GM21529 (cell line): Measurements from ENCODE around the gene ZNF496.
"Not testable (repeated sequence)": the region's sequence is repeated elsewhere in the genome, so short reads cannot be mapped to it uniquely, and the experiment has no call there.

Experiments used
- ATAC-seq: cut with Tn5 transposase; IDR thresholded peaks from one replicate; pipeline ENCODE4 v1.9.1; 2021; ENCODE audit not compliant: unreplicated experiment

The ZNF496 gene

DNA sequence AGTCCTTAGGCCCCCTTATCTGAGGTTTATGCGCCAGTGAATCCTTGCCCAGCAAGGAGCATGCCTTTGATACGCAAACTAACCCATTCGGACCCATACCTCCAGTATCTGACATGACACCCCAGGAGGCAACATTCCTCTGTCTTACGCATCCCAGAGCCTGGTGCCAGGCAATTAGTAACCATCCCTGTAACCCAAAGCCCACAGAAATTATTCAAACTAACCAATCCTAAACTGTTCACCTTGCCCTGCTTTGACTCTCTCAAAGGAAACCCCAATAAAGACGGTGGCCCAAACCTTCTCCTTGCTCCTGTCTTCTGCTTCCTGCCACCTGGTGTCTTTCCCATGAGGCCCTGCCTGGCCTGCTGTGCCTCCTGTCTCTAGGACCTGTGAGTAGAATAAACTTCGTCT is 36.4 kb downstream of the ZNF496 start:
- no peak for ATAC-seq

DNA sequence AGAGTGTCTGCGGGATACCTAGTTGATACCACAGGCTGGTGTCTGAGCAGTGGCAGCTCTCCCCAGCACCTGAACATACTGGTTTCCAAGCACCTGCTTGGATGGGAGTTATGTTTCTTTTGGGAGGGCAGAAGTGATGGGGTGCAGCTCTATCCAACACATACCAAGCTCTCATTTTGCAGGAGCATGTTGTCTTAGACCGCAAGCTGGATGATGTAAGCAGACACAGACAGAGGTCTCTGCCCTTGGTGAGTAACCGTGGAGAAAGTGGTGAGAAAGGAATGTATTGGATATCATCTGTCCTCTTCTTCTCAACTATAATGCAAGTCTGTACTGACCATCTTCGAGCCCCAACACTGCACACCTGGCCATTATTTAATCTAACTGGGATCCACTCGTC is 37.4 kb downstream of the ZNF496 start:
- ATAC-seq = no peak

DNA sequence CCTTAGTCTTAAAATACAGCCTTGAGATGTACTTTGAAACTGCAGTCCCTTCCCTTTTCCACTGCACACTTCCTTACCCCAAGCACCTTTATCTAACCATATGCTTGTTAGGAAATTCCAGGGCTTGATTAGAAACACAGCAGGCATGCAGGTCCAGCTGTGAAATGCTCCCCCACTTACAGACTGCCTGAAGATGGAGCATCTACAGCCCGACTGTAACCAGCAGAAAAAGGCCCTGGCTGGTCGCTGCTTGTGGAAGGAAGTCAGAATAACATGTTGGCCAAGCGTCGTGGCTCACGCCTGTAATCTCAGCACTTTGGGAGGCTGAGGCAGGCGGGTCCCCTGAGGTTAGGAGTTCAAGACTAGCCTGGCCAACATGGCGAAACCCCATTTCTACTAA is 38.6 kb downstream of the ZNF496 start:
- ATAC-seq = no peak

DNA sequence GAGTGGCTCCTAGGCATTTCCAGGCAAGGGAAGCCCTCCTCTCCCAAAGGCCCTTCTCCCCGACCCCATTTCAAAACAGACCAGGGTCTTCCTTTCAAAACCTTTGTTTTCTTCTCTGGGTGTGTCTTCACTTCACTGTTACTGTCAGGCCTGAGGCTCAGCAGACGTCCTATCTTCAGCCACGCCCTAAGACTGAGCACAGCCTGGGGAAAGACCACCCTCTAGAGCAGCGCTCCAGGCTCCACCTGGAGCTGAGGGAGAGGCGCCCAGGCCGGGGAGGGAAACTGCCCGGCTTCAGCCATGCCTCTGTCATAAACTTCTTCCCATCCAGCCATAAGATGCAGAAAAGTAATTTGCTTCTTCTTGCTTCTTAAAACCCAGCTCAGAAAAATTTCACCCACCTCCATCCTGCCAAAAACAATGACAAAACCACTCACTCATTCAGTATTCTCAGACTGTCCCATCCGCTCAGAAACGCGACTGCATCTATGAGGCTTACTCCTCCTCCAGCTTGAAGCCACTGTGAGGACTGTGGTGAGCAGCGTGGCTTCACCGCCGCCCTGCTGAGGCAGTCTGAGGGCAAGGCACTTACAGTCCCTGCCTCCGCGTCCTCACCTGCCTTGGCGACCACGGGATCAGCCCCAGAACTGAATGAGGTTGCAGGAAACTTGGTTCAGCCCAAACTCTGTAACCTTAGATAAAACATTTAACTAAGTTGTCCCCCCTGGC is 39.7 kb downstream of the ZNF496 start:
- ATAC-seq = no peak

DNA sequence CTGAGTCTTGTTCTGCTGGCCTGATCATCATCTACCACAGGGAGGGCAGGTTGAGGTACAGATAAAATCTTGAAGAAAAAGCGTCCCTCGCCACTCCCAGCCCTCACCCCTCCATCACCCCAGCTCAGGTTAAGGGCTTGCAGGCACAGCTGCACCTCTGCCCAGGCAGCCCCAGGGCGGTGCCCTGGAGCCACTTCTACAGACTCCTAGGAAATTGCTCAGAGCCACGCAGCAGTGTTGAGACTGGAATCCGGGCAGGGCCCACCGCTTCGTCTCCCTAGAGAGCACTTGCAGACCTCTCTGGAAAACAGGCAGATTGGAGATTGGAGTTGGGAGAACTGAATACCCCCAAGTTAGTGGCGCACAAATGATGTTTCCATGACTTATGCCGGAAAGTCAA is 40.5 kb downstream of the ZNF496 start:
- no peak for ATAC-seq

DNA sequence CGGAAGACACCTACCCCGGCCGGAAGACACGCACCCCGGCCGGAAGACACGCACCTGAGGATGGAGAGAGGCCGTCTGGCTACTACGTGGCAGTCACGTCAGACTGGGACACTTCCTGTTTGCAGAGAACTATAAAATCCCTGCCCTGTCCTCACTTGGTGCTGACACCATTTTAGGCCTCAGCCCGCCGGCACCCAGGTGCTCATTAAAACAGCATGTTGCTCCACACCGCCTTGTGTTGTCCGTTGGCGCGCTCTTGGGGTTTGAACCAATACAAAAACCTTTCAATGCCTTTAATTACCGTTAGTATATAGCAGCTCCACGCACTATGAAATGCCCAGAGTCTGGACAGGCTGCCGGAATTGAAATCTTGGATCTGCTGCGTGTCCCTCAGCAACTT is 41.1 kb downstream of the ZNF496 start:
- ATAC-seq = no peak

DNA sequence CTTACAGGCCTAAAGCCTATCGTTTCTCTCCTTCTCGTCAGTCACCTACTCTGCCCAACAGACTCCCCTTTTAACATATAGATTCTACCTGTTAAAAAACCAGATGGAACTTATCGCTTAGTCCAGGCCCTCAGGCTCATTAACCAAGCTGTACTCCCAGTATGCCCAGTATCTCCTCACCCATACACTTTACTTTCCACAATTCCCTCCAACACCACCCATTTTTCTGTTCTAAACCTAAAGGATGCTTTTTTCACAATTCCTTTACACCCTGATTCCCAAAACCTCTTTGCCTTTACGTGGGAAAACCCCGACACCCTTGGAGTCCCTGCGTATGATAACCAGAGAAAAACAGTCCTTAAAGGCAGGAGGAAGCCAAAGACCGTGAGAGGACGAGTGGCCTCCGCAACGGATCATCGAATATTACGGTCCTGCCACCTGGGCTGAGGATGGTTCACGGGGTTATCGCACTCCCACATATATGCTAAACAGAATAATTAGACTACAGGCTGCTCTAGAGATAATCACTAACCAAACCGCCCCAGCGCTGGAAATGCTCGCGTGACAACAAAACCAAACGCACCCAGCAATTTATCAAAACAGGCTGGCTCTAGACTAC is 42.3 kb downstream of the ZNF496 start:
- not testable (repeated sequence) for ATAC-seq

DNA sequence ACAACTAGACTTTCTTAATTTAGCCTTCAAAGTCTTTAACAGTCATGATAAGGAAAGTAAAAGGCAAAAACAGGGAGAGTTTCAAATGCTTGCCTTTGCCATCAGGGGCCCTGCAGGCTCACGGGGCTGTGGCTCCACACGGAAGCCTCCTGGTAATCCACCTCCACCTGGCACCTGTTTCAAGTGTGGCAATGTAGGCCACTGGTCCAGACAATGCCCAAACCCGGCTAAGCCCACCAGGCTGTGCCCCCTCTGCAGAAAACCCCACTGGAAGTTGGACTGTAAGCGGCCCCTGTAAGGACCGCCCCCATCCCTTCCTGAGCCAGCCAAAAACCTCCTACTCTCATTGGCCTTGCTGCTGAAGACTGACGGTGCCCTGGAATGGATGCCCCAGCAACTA is 43.3 kb downstream of the ZNF496 start:
- ATAC-seq = no peak

DNA sequence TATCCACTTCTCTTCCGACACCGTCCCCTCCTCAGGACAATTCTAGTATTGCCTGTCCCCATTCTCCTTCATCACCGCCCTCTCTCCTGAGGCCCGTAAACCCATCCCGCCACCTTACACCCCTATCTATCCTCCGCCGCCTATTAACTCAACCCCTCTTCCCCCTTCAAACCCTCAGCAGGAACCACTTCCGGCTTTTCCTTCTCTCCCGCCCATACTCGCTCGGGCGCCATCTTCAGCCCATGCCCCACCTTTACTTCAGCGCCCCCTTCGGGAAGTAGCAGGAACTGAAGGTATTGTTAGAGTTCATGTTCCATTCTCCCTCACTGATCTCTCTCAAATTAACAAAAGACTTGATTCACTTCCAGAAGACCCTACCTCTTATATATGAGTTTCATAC is 44.2 kb downstream of the ZNF496 start:
- ATAC-seq = no peak

DNA sequence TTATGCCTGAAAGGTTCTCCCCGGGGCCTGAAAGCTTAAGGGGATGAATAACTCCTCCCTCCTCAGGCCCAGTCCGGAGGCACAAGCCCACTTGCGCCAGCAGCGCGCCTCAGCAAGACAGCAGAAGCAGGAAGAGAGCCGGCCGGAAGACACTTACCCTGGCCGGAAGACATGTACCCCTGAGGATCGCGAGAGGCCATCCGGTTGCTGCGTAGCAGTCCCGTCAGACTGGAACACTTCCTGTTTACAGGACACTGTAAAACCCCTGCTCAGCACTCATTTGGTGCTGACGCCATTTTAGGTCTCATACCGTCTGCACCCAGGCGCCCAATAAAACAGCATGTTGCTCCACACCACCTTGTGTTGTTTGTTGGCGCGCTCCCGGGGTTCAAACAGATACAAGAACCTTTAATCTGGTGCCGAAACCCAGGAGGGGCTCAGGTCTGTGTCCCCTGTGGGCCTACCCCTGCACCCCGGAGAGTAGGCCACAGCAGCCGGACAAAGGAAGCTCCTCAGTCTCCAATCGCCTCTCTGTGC is 45.5 kb downstream of the ZNF496 start:
- no peak for ATAC-seq

DNA sequence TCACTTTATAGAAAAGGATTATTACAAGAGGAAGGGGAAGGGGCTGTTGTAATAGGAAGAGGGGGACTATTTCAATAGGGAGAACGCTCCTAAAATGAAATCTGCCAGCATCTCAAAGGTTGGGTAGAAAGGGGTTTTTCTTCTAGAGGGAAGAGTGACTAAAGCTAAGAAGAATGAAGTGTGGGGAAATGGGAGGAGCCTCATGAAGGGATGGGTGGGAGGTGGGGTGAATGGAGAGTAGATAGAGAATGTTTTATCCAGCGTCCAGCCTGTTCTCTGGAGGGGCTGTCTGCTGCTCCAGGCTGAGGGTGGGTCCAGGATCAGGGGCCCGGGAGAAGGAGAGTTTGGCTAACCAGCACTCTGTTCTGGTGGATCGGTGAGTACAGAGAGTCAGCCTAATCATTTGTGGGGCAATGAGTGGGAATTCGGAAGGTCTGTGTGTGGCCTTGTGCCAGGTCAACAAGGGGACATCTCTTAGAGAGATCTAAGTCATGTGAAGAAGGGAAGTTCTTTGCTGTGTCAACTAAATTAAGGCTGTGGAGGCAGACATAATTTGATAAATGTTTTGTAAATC is 50.6 kb downstream of the ZNF496 start:
- no peak for ATAC-seq

DNA sequence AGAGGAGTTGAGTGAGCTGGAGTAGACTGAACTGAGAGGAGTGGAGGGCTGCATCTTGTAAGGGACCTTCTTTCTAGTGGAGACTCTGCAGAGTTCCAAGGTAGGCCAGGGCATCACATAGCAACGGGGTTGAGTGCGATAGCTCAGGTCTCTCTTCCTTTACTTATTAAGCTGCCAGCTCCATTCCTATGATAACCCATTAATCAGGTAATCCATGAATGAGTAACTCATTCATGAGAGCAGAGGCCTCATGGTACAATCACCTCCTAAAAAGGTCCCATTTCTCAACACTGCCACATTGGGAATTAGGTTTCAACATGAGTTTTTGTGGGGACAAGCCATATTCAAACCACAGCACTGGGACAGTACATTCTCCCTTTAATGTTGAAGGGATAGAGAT is 54.5 kb downstream of the ZNF496 start:
- no peak for ATAC-seq

DNA sequence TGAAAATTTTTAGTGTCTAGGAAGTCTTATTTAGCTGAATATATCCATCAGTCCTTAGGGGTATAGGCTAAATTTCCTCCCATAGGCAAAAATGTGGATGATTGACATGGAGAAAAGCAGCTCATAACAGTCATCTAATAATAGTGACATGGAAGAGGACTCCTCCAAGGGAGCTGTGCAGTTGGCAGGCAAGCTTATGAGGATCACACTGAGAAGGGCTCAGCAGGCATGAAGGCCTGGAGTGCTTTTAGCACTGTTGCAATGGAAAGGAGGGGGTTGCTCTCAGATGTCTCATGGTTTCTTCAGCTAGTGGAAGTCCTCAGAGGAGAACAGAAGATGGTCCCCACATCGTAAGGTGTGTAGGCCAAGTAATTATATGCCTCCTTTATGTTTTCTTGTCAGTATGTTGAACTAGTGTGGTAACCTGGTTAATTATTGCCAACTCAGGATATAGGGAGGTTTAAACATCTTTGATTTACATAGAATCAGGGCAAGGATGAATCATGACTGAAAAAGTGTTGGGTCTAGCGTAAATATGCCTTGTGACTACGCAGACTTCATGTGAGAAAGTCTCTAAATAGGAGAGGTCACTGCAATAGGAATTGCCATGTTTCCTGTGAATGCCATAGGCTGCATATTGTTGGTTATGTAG is 56.9 kb downstream of the ZNF496 start:
- no peak for ATAC-seq

DNA sequence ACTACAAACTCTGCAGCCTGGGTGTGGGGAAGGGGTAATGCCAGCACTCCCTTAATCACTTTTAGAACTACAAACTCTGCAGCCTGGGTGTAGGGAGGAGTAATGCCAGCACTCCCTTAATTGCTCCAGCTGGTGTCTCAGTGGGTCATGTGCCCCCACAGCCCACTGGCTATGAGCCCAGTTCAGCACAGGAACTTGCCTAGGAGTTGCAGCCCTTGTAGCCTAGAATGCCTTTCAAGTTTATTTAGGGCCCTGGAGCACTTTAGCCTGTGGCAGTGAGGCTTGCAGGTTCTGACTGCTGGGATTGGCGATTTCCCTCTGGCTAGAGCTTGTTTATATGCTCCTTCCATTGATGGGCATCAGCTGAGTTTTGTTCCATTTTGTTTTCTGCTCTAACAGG is 58.7 kb downstream of the ZNF496 start:
- no peak for ATAC-seq

DNA sequence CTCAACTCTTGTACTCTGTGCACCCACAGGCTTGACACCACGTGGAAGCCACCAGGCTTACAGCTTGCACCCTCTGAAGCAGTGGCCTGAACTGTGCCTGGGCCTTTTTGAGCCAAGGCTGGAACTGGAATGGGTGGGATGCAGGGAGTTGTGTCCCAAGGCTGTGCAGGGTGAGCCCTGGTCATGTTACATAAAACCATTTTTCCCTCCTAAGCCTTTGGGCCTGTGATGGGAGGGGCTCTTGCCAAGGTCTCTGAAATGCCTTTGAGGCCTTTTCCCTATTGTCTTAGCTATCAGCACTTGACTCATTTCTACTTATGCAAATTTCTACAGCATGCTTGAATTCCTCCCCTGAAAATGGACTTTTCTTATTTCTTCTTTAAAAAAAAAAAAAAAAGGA is 61.7 kb downstream of the ZNF496 start:
- no peak for ATAC-seq

DNA sequence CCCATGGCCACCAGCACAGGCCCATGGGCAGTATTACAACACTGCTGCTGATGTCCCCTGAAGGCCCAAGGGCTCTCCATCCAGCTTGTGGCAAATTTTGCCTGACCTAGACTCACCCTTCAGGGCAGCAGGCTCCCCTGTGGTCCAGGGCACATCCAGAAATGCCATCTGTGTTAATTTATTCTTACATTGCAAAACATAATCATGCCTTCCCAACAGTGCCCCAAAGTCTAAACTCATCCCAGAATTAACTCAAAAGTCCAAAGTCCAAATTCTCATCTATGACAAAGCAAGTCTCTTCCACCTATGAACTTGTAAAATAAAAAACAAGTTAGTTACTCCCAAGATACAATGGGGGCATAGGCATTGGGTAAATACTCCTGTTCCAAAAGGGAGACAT is 62.5 kb downstream of the ZNF496 start:
- ATAC-seq = no peak

DNA sequence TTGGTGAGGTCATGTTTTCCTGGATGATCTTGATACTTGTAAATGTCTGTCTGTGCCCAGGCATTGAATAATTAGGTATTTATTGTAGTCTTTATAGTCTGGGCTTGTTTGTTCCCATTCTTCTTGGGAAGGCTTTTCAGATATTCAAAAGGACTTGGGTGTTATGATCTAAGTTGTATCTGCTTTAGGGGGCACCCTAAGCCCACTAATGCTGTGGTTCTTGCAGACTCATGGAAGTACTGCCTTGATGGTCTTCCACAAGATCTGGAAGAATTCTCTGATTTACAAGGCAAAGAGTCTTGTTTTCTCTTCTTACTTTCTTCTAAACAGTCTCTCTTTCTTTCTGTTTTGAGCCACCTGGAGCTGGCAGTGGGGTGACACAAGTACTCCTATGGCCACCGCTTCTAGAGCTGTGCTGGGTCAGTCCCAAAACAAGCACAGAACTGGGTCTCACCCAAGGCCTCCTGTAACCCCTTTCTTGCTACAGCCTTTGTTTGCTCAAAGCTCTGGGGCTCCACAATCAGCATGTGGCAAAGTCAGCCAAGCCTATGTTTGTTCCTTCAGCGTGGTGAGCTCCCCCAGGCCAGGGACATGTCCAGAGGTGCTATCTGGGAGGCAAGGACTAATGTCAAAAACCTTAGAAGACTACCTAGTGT is 63.1 kb downstream of the ZNF496 start:
- no peak for ATAC-seq

DNA sequence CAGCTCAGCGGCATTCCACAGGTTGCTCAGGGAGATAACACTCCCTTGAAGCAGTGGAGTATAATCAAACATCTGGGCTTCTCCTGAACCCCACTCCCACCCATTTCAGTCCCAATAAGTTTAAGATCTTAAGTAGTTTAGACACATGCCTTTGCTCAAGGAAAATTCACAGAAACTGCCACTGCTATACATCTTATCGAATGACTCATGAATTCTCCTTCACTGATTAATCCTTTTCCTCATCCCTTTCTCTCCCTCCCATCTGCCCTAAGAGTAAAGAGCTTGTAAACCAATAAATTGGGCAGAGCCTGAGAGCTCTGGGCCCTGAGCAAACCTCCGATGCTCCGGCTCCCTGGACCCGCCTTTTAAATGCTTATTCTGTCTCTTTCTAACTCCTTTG is 65.6 kb downstream of the ZNF496 start:
- no peak for ATAC-seq

DNA sequence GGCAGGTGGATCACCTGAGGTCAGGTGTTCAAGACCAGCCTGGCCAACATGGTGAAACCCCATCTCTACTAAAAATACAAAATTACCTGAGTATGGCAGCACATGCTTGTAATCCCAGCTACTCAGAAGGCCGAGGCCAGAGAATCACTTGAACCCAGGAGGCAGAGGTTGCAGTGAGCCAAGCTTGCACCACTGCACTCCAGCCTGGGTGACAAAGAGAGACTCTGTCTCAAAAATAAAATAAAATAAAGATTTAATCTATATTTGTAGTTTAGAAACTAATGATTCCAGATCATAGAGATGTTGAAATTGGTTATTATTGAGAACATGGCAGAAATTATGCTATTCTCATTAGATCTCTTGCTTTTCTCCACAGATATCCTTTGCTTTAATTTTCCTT is 75.9 kb downstream of the ZNF496 start, which contains the start of gene VN1R5:
TSS of gene VN1R5 (plus strand) at position 301 of the 400 bp plus-strand sequence.
- not testable (repeated sequence) for ATAC-seq

DNA sequence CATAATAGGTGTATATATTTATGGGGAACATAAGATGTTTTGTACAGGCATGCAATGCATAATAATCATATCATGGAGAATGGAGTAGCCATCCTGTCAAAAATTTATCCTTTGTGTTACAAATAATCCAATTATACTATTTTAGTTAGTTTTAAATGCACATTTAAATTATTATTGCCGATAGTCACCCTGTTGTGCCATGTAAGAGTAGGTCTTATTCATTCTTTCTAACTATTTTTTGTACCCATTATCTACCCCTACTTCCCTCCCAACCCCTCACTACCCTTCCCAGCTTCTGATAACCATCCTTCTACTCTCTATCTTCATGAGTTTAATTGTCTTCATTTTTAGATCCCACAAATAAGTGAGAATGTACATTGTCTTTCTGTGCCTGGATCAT is 84.1 kb downstream of the ZNF496 start:
- no peak for ATAC-seq
